ENCODE results near the gene SFTA2. TPM values are rescaled to one million over a fixed set of nuclear protein-coding genes. Genes with fewer than 3 reads are reported as not detected.

SFTA2 gene
- total and polyA plus RNA-seq, 11 donors: not detected

DNA sequence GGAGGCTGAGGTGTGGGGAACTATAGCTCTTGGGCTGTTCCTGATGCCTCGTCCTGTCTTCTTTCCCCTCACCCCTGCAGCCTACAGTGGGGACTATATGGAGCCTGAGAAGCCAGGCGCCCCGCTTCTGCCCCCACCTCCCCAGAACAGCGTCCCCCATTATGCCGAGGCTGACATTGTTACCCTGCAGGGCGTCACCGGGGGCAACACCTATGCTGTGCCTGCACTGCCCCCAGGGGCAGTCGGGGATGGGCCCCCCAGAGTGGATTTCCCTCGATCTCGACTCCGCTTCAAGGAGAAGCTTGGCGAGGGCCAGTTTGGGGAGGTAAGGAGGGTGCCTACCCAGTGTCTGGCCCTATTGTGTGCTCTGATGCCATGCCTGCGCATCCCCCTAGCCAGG lies 35.4 kb downstream of the SFTA2 start:
- peaks cover 0 to 74% (median 56%) of the 10 kb centered on the region in 9 donors for H3K36me3 ChIP-seq
- no peak overlapping the region for H3K4me3 ChIP-seq
- H3K27me3 ChIP-seq: no peaks in the 10 kb centered on the region
- WGBS, 4 donors: 95 to 98% (median 97%) methylated on average over 11 to 13 of the region's 13 CpGs
- TF ChIP-seq POLR2A (IDR thresholded peaks at IDR 0.05): no peak
- TF ChIP-seq, protein P1, sequence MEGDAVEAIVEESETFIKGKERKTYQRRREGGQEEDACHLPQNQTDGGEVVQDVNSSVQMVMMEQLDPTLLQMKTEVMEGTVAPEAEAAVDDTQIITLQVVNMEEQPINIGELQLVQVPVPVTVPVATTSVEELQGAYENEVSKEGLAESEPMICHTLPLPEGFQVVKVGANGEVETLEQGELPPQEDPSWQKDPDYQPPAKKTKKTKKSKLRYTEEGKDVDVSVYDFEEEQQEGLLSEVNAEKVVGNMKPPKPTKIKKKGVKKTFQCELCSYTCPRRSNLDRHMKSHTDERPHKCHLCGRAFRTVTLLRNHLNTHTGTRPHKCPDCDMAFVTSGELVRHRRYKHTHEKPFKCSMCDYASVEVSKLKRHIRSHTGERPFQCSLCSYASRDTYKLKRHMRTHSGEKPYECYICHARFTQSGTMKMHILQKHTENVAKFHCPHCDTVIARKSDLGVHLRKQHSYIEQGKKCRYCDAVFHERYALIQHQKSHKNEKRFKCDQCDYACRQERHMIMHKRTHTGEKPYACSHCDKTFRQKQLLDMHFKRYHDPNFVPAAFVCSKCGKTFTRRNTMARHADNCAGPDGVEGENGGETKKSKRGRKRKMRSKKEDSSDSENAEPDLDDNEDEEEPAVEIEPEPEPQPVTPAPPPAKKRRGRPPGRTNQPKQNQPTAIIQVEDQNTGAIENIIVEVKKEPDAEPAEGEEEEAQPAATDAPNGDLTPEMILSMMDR (IDR thresholded peaks at IDR 0.05): no peak
- H3K9me3 ChIP-seq: no peaks in the 10 kb centered on the region
- H3K27ac ChIP-seq: no peak overlapping the region
- ATAC-seq: no peak
- intact Hi-C loops (cut with DNase I): no loop called here
- no peaks in the 10 kb centered on the region for H3K4me1 ChIP-seq
- DNase-seq: no peak

DNA sequence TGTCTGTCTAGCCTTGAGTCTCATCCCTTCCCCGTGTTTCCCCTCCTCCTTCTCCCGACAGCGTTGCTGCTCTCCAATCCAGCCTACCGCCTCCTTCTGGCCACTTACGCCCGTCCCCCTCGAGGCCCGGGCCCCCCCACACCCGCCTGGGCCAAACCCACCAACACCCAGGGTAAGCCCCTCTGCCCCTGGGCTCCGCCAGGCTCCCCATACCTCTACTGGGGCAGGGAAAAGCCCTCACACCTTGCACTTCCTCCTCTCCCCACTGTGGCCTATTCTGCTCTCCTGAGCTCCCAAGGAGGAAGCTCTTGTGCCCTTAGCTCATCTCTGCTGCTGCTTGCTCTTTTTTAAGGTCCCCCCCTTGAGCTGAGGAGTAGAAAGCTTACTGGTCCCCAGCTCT lies 36.6 kb downstream of the SFTA2 start:
- DNase-seq: no peak
- WGBS, 4 donors: 83 to 90% (median 86%) methylated on average over 10 of the region's 10 CpGs
- Histone ChIP-seq H3K36me3 (peaks cover 0 to 83% (median 56%) of the 10 kb centered on the region in 9 donors), H3K9me3 (no peaks in the 10 kb centered on the region), H3K27me3 (no peaks in the 10 kb centered on the region), H3K4me1 (peaks cover 0 to 4% (median 0%) of the 10 kb centered on the region in 12 donors), H3K4me3 (no peak overlapping the region), H3K27ac (no peak overlapping the region)
- no peak for TF ChIP-seq POLR2A (IDR thresholded peaks at IDR 0.05)
- no peak for ATAC-seq
- intact Hi-C loops (cut with DNase I): no loop called here

DNA sequence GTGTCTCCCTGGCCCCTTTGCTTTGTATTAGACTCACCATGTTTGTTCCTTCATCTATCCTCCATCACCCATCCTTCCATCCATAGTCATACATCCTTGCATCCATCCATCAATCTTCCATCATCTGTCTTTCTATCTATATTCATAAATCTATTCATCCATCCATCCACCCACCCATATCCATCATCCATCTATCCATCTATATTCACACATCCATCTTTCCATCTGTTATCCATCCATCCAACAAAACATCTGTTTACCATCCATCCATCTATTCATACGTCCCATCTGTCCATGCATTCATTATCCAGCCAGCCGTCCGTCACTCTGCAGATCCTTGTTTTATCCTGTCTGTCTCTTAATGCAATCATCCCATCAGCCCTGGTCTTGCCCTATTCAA lies 37.0 kb downstream of the SFTA2 start:
- intact Hi-C loops (cut with DNase I): no loop called here
- DNase-seq: no peak
- no peak overlapping the region for H3K27ac ChIP-seq
- H3K27me3 ChIP-seq: no peaks in the 10 kb centered on the region
- TF ChIP-seq, protein P1 (IDR thresholded peaks at IDR 0.05): no peak
- TF ChIP-seq POLR2A (IDR thresholded peaks at IDR 0.05): no peak
- ATAC-seq: no peak
- 93 to 97% (median 94%) methylated on average over 3 of the region's 3 CpGs for WGBS, 4 donors
- H3K9me3 ChIP-seq: no peaks in the 10 kb centered on the region
- peaks cover 0 to 87% (median 56%) of the 10 kb centered on the region in 9 donors for H3K36me3 ChIP-seq
- H3K4me3 ChIP-seq: no peak overlapping the region
- peaks cover 0 to 8% (median 0%) of the 10 kb centered on the region in 12 donors for H3K4me1 ChIP-seq

DNA sequence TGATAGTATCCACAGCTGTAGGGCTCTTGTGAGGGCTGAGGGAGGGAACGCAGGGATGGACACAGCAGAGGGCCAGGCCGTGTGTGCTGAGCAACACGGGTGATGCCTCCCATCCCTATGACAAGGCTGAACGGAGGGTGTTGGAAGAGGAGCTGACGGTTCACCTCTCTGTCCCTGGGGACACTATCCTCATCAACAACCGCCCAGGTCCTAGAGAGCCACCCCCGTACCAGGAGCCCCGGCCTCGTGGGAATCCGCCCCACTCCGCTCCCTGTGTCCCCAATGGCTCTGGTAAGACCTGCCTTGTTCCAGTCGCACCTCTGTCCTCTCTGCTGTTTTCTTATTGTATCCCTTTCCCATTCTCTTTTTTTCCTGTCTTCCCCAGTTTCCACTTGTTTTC lies 37.6 kb downstream of the SFTA2 start:
- intact Hi-C loops (cut with DNase I): no loop called here
- Histone ChIP-seq H3K36me3 (peaks cover 0 to 90% (median 54%) of the 10 kb centered on the region in 9 donors), H3K4me3 (no peak overlapping the region), H3K4me1 (peaks cover 0 to 8% (median 0%) of the 10 kb centered on the region in 12 donors), H3K27me3 (no peaks in the 10 kb centered on the region), H3K9me3 (no peaks in the 10 kb centered on the region), H3K27ac (no peak overlapping the region)
- 86 to 89% (median 89%) methylated on average over 12 of the region's 12 CpGs for WGBS, 4 donors
- peak in 1 of 5 donors; percentile 16 for DNase-seq
- TF ChIP-seq, protein P1 (IDR thresholded peaks at IDR 0.05): no peak
- no peak for TF ChIP-seq POLR2A (IDR thresholded peaks at IDR 0.05)
- ATAC-seq: no peak

DNA sequence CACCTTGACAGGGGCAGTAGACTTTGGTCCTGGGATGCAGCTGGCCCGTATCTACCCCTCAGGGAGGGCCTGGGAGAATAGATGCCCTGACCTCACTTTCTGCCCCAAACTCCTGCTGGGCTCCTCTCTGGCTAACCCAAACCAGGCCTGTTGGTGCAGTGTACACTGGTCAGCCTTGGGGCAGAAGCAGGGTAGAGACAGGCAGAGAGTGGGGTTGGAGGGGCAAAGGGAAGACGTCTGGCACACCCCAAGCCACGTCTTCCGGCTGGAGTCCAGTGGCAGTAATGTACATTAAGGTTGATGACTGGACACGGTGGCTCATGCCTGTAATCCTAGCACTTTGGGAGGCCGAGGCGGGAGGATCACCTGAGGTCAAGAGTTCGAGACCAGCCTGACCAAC lies 38.3 kb downstream of the SFTA2 start:
- peaks cover 0 to 8% (median 0%) of the 10 kb centered on the region in 12 donors for H3K4me1 ChIP-seq
- intact Hi-C loops (cut with DNase I): no loop called here
- no peaks in the 10 kb centered on the region for H3K27me3 ChIP-seq
- DNase-seq (no peak), ATAC-seq (no peak)
- H3K27ac ChIP-seq: no peak overlapping the region
- 85 to 96% (median 94%) methylated on average over 7 to 8 of the region's 8 CpGs for WGBS, 4 donors
- H3K4me3 ChIP-seq: no peak overlapping the region
- H3K36me3 ChIP-seq: peaks cover 0 to 89% (median 51%) of the 10 kb centered on the region in 9 donors
- H3K9me3 ChIP-seq: no peaks in the 10 kb centered on the region
- no peak for TF ChIP-seq POLR2A (IDR thresholded peaks at IDR 0.05)
- TF ChIP-seq, protein P1 (IDR thresholded peaks at IDR 0.05): no peak
